Stimulated activated naive CD4-positive, alpha-beta T cell (primary cell): ENCODE results near the gene DOCK7.
"Not testable (repeated sequence)": the region's sequence is repeated elsewhere in the genome, so short reads cannot be mapped to it uniquely, and the experiment has no call there.

Source experiments
- DNase-seq, 6 experiments: peaks; one replicate each; lab custom pipeline; 2025; lab: John Stamatoyannopoulos, UW

The DOCK7 gene

DNA sequence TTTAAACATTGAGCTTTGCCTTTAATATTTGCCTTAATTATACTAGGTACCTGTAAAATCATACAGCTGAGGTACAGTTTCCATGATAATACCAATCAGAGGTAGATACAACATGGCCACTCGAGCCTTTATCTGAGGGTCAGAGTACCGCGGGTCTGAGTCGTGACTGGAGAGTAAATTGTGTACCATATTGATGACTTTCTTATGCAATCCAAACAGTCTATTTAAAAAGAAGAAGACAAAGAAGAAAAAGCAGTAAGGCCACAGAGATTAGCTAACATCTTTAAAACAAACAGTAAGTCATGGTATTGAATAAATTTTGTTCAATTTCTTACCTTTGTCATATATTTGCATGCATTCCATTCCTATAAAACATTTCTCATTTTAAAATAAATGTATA, 159.0 kb downstream of the DOCK7 start:
- no peak for DNase-seq

DNA sequence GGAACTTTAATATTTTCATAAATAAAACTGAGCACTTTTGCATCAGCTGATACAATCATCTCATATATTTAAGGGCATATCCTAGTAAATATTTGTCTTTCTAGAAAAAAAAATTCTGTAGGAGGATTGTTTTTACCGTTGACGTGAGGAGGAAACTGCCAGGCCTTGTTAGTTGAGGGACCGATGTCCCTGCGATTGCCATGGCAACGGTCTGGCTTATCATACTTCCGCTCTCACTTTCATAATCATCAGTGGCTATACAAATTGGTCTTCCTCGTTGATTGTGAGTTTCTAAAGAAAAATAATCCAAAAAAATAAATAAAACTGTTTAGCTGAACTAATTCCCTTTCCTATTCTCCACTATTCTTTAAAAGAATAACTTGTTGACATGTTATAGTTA, 160.2 kb downstream of the DOCK7 start:
- peak in 1 of 6 experiments; percentile 12 for DNase-seq

DNA sequence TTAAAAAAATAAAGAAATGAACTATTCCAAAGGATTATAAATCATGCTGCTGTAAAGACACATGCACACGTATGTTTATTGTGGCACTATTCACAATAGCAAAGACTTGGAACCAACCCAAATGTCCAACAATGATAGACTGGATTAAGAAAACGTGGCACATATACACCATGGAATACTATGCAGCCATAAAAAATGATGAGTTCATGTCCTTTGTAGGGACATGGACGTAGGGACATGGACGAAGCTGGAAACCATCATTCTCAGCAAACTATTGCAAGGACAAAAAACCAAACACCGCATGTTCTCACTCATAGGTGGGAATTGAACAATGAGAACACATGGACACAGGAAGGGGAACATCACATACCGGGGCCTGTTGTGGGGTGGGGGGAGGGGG, 160.8 kb downstream of the DOCK7 start:
- DNase-seq, result not testable (repeated sequence)

- DNase-seq, result no peak
Observed at GRCh38 chr1:62523860-62524259, 164.3 kb downstream of the DOCK7 start.

- DNase-seq, result no peak
Observed at GRCh38 chr1:62516600-62516999, 171.6 kb downstream of the DOCK7 start.

DNA sequence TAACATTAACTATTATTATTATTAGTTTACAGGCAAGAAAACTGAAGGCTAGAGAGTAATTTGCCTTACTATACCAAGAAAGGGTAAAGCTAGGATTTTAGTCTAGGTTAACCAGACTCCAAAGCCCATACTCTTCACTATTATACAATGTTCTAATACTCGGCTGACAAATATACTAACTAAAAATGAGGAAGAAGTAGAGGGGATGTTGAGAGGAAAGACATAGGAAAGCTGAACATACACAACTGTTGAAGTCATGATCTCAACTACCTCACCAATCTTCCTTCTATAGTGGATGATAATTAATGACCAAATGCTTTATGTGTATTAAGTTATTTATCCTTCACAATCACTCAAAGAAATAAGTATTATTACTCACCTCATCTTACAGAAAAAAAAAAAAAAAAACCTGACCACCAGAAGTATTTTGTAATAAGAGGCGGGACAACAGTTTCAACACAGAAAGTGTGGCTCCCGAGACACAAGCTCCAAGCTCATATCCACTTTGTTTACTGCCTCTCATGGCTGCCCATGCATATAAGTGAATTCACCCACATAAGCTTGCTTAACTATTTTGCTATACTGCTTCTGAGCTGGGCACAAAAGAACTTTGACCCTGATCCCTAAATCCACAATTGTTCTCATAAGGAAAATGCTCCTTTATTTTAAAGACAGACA, 173.3 kb downstream of the DOCK7 start:
- DNase-seq, result no peak

DNA sequence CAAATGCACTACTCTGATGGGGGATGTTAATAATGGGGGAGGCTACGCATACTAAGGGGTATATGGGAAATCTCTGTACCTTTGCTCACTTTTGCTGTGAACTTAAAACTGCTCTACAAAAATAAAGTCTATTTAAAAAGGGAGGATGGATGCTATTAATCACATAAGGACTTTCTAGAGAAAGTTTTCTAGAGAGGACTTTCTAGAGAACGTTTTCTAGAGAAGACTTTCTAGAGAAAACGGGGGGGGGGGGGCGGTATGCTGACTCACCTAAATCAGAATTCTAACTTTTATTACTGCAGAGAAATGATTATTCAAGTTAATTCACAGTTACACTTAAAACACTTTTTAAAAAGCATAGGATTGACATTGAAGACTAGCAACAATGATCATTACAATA, 175.2 kb downstream of the DOCK7 start:
- DNase-seq, result no peak

DNA sequence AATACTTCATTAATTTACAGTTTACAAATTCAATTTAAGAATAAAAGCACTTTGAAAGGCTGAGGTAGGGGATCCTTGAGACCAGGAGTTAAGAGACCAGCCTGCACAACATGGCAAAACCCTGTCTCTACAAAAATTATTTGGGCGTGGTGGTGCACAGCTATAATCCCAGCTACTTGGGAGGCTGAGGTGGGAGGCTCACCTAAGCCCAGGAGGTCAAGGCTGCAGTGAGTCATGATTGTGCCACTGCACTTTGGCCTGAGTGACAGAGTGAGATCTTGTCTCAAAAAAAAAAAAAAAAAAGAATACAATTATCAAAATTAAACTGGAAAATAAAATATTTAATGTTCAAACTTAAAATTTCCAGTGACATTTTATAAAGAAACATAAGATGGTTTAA, 179.2 kb downstream of the DOCK7 start:
- no peak for DNase-seq

GRCh38 chr1:62508187-62508758, 179.9 kb downstream of the DOCK7 start:
- peak in 3 of 6 experiments; percentile 2 to 28 (median 21) for DNase-seq

DNA sequence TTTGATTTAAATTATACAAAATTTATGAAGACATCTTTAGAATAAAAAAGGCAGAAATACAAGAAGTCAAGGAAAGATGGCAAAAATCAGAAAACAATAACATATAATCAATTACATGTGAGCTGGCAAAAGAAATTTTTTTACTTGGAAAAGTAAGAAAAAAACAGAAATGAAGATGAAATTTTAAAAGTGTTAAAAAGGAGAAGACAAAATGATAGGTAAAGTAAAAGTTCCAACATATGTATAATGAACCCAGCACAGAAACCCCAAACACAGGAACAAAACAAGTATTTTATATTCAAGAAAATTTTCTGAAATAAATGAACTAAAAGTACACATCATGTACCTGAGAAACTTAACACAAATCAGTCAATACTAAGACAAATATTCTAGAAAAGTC, 188.0 kb downstream of the DOCK7 start:
- no peak for DNase-seq

- no peak for DNase-seq
Observed at GRCh38 chr1:62494137-62494536, 194.0 kb downstream of the DOCK7 start.

GRCh38 chr1:62493656-62494055, 194.5 kb downstream of the DOCK7 start:
- DNase-seq, result no peak

- no peak for DNase-seq
Observed at GRCh38 chr1:62492521-62492920, 195.7 kb downstream of the DOCK7 start.

GRCh38 chr1:62487956-62488355, 200.2 kb downstream of the DOCK7 start:
- no peak for DNase-seq

GRCh38 chr1:62484824-62485468, 203.2 kb downstream of the DOCK7 start:
- DNase-seq, result no peak

DNA sequence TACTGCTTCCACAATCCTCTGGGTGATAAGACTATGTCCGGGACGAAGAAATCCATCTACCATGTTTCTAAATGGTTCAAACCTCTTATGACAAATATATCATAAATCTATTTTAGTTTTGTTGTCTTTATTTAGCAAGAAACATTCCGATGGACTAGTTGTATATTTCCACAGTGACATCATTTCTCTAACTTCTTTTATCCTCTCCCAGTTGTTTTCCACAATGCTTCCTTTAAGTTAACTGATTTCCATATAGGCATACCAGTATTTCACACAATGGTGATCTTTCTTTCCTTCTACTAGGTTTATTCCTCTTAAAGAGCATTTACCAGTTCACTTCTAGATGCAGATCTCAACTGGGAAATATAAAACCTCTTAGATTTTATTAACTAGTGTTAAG, 206.5 kb downstream of the DOCK7 start:
- no peak for DNase-seq

DNA sequence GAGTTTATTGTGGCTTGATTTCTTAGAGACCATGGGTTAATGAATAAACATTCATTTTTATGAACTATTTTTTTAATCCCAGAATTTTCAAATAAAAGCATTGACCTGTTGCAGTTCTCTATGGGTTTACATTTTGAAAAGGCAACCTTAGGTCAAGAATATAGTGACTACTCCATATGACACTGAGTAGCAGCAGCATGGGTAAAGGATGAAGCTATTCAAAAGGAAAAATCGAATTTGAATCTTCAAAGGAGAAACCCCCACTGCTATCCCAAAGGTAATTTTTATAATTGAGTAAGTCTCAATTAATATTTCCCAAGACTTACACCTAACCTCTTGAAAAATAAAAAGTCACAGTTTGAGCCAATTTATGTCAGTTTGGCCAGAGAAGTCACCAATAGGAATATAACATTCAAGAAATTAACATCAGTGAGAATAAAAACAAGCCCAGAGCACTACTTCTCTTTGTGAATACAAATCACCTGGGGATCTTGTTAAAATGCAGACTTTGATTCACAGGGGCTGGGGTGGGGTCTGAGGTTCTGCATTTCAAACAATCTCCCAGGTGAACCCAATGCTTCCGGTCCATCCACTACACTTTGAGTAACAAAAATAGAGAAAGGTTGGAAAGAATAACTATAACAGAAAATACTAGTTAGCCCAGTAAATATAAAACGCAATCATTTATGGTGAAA, 211.5 kb downstream of the DOCK7 start:
- DNase-seq, result no peak

- no peak for DNase-seq
Observed at GRCh38 chr1:62467092-62467491, 221.1 kb downstream of the DOCK7 start.

DNA sequence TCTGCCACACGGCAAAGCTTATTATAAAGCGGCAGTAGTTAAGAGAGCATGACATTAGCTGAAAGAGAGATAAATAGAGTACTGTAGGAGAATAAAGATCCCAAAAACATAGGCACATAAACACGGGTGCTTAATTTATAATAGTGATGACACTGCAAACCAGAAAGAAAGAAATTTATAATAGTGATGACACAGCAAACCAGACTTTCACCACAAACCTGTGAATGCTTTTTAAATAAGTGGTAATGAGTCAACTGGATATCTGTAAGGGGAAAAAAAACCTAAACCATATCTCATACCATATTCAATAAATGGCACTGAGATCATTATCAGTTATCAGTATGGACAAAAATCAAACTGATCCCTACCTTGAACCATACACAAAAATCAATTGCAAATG, 225.8 kb downstream of the DOCK7 start:
- no peak for DNase-seq

- DNase-seq, result no peak
Observed at GRCh38 chr1:62457955-62458354, 230.2 kb downstream of the DOCK7 start.

GRCh38 chr1:62452951-62453350, 235.2 kb downstream of the DOCK7 start:
- no peak for DNase-seq

GRCh38 chr1:62450301-62450700, 237.9 kb downstream of the DOCK7 start:
- DNase-seq, result no peak
